Tibial nerve (tissue), 4 donors: ENCODE measurements around the gene TARDBP.

Experiments used
- CTCF ChIP-seq, 5 experiments: fragments of 200-600 bp in 3 of 5; fragments of 450-650 bp in 2 of 5; sonication (generic) in 3 of 5; IDR thresholded peaks; one replicate each; pipeline ENCODE4 v1.5.1; 2016 to 2019; ENCODE audit warnings: antibody characterized with exemption in 5 of 5, mild to moderate bottlenecking in 3 of 5, moderate library complexity in 2 of 5
- EP300 ChIP-seq, 2 donors: sonication (generic); formaldehyde crosslinking; IDR thresholded peaks; one replicate each; pipeline ENCODE4 v1.6.1; 2017; ENCODE audit warnings: antibody characterized with exemption in 2 of 2, mild to moderate bottlenecking in 1 of 2
- POLR2A ChIP-seq, 2 donors: fragments of 450-650 bp; IDR thresholded peaks; one replicate each; pipeline ENCODE4 v1.6.1; 2017; ENCODE audit warnings: antibody characterized with exemption in 2 of 2, mild to moderate bottlenecking in 2 of 2, moderate library complexity in 2 of 2

- TF ChIP-seq CTCF (IDR thresholded peaks at IDR 0.05) (no peak), POLR2A (IDR thresholded peaks at IDR 0.05) (no peak), EP300 (IDR thresholded peaks at IDR 0.05) (no peak)
Observed at GRCh38 chr1:10992864-10993263, 19.6 kb upstream of the TARDBP start.
